Measurements from ENCODE around the gene KIAA1217. TPM values are rescaled to one million over a fixed set of nuclear protein-coding genes. Genes with fewer than 3 reads are reported as not detected.
A peak's percentile ranks its signal among the peaks of the same experiment; 100 is the strongest.

The KIAA1217 gene
- total RNA-seq, 4 donors from 2014 or later, result 67.3 to 104 (median 89.8) TPM

- intact Hi-C loops (cut with DNase I), result no loop called here
Measured at GRCh38 chr10:24307696-24308485, 99.0 kb downstream of the KIAA1217 start.

GRCh38 chr10:24310104-24310503, 101.2 kb downstream of the KIAA1217 start:
- Histone ChIP-seq H3K9me3 (no peaks in the 10 kb centered on the region), H3K27ac (no peak overlapping the region), H3K4me1 (peaks cover 27 to 28% of the 10 kb centered on the region in 2 donors), H3K4me3 (replicated peaks in 1 of 3) (no peak overlapping the region), H3K36me3 (no peaks in the 10 kb centered on the region), H3K27me3 (no peaks in the 10 kb centered on the region)
- no peak for DNase-seq
- TF ChIP-seq CTCF (IDR thresholded peaks at IDR 0.05) (no peak), POLR2A (IDR thresholded peaks at IDR 0.05) (no peak)
- 83 to 89% methylated on average over 5 of the region's 5 CpGs for WGBS, 2 donors
- intact Hi-C loops (cut with DNase I), result no loop called here

More at GRCh38 chr10:24307696-24308485, 99.0 kb downstream of the KIAA1217 start:
- no peak for TF ChIP-seq CTCF (IDR thresholded peaks at IDR 0.05)
- TF ChIP-seq POLR2A (IDR thresholded peaks at IDR 0.05), result no peak
- 74 to 78% methylated on average over 11 of the region's 11 CpGs for WGBS, 2 donors
- no peaks in the 10 kb centered on the region for H3K9me3 ChIP-seq
- peaks cover 27 to 28% of the 10 kb centered on the region in 2 donors for H3K4me1 ChIP-seq
- H3K27ac ChIP-seq, result peak overlapping the region in 2 of 3 donors; percentile 55 to 58
- no peak overlapping the region for H3K4me3 ChIP-seq (replicated peaks in 1 of 3)
- no peaks in the 10 kb centered on the region for H3K27me3 ChIP-seq
- no peaks in the 10 kb centered on the region for H3K36me3 ChIP-seq
- DNase-seq, result peak; percentile 68 to 70

- intact Hi-C loops (cut with DNase I), result no loop called here
- Histone ChIP-seq H3K9me3 (no peaks in the 10 kb centered on the region), H3K27ac (no peak overlapping the region), H3K36me3 (no peaks in the 10 kb centered on the region), H3K27me3 (no peaks in the 10 kb centered on the region), H3K4me1 (peaks cover 14 to 16% of the 10 kb centered on the region in 2 donors), H3K4me3 (replicated peaks in 1 of 3) (no peak overlapping the region)
- 72 to 73% methylated on average over 6 of the region's 6 CpGs for WGBS, 2 donors
- TF ChIP-seq POLR2A (IDR thresholded peaks at IDR 0.05) (no peak), CTCF (IDR thresholded peaks at IDR 0.05) (no peak)
- no peak for DNase-seq
Measured at GRCh38 chr10:24311888-24312287, 103.0 kb downstream of the KIAA1217 start.

- DNase-seq, result no peak
- WGBS, 2 donors, result 76 to 78% methylated on average over 10 of the region's 10 CpGs
- H3K4me3 ChIP-seq (replicated peaks in 1 of 3), result no peak overlapping the region
- H3K27me3 ChIP-seq, result no peaks in the 10 kb centered on the region
- H3K9me3 ChIP-seq, result no peaks in the 10 kb centered on the region
- TF ChIP-seq POLR2A (IDR thresholded peaks at IDR 0.05), result no peak
- no peak for TF ChIP-seq CTCF (IDR thresholded peaks at IDR 0.05)
- intact Hi-C loops (cut with DNase I), result no loop called here
- H3K27ac ChIP-seq, result no peak overlapping the region
- H3K36me3 ChIP-seq, result no peaks in the 10 kb centered on the region
- H3K4me1 ChIP-seq, result peaks cover under 1 to 3% of the 10 kb centered on the region in 2 donors
Measured at GRCh38 chr10:24313283-24313682, 104.3 kb downstream of the KIAA1217 start.

GRCh38 chr10:24315211-24315610, 106.3 kb downstream of the KIAA1217 start:
- TF ChIP-seq POLR2A (IDR thresholded peaks at IDR 0.05), result no peak
- intact Hi-C loops (cut with DNase I), result no loop called here

More at GRCh38 chr10:24315211-24315610, 106.3 kb downstream of the KIAA1217 start:
- H3K4me1 ChIP-seq, result peaks cover 6 to 7% of the 10 kb centered on the region in 2 donors
- H3K27ac ChIP-seq, result no peak overlapping the region
- H3K4me3 ChIP-seq (replicated peaks in 1 of 3), result no peak overlapping the region
- no peaks in the 10 kb centered on the region for H3K27me3 ChIP-seq
- no peaks in the 10 kb centered on the region for H3K9me3 ChIP-seq
- WGBS, 2 donors, result 85 to 88% methylated on average over 7 of the region's 7 CpGs
- DNase-seq, result no peak
- no peaks in the 10 kb centered on the region for H3K36me3 ChIP-seq

All from thyroid gland (tissue), 4 donors.